BE2C (cell line): Measurements from ENCODE around the gene DPP10.

Source experiments
- DNase-seq: peaks from one replicate; pipeline ENCODE4 v3.0.0-alpha.2; 2020
- H3K27me3 ChIP-seq: fragments of 250-450 bp; sonication (Bioruptor Pico); 2 replicates; pipeline ENCODE4 v1.5.1; 2020; ENCODE audit warnings: mild to moderate bottlenecking
- H3K36me3 ChIP-seq: fragments of 250-450 bp; sonication (Bioruptor Pico); 2 replicates; pipeline ENCODE4 v1.5.1; 2020; ENCODE audit warnings: mild to moderate bottlenecking
- H3K4me1 ChIP-seq: fragments of 250-450 bp; sonication (Bioruptor Pico); 2 replicates; pipeline ENCODE4 v1.5.1; 2020
- H3K4me3 ChIP-seq: 2 replicates; pipeline ENCODE4 v1.5.1; 2011; ENCODE audit warnings: low read depth, low read length
- H3K9me3 ChIP-seq: fragments of 250-450 bp; sonication (Bioruptor Pico); 2 replicates; pipeline ENCODE4 v1.5.1; 2020
- CTCF ChIP-seq: IDR thresholded peaks from 2 replicates; pipeline ENCODE4 v1.5.1; 2012; ENCODE audit warnings: mild to moderate bottlenecking, low read depth, low read length

The DPP10 gene

GRCh38 chr2:114614592-114614991 lies 172.2 kb downstream of the DPP10 start:
- no peaks in the 10 kb centered on the region for H3K9me3 ChIP-seq
- H3K27me3 ChIP-seq, result no peaks in the 10 kb centered on the region
- DNase-seq, result no peak
- H3K36me3 ChIP-seq, result no peaks in the 10 kb centered on the region
- H3K4me1 ChIP-seq, result no peaks in the 10 kb centered on the region
- no peak for TF ChIP-seq CTCF
- no peak overlapping the region for H3K4me3 ChIP-seq

- no peak for TF ChIP-seq CTCF
- Histone ChIP-seq H3K4me1 (no peaks in the 10 kb centered on the region), H3K4me3 (no peak overlapping the region), H3K27me3 (no peaks in the 10 kb centered on the region), H3K36me3 (no peaks in the 10 kb centered on the region), H3K9me3 (no peaks in the 10 kb centered on the region)
- no peak for DNase-seq
Measured at GRCh38 chr2:114628481-114628880, 186.0 kb downstream of the DPP10 start.

- Histone ChIP-seq H3K9me3 (no peaks in the 10 kb centered on the region), H3K36me3 (no peaks in the 10 kb centered on the region), H3K27me3 (no peaks in the 10 kb centered on the region), H3K4me3 (no peak overlapping the region), H3K4me1 (no peaks in the 10 kb centered on the region)
- no peak for TF ChIP-seq CTCF
- no peak for DNase-seq
Measured at GRCh38 chr2:114631146-114631545, 188.7 kb downstream of the DPP10 start.

GRCh38 chr2:114642166-114642770 lies 199.8 kb downstream of the DPP10 start:
- H3K4me1 ChIP-seq, result no peaks in the 10 kb centered on the region
- no peaks in the 10 kb centered on the region for H3K27me3 ChIP-seq
- H3K9me3 ChIP-seq, result no peaks in the 10 kb centered on the region
- H3K36me3 ChIP-seq, result no peaks in the 10 kb centered on the region
- no peak overlapping the region for H3K4me3 ChIP-seq
- TF ChIP-seq CTCF, result no peak
- no peak for DNase-seq

- no peak for DNase-seq
- H3K4me3 ChIP-seq, result no peak overlapping the region
- H3K4me1 ChIP-seq, result no peaks in the 10 kb centered on the region
- TF ChIP-seq CTCF, result no peak
- H3K36me3 ChIP-seq, result no peaks in the 10 kb centered on the region
- no peaks in the 10 kb centered on the region for H3K9me3 ChIP-seq
- H3K27me3 ChIP-seq, result no peaks in the 10 kb centered on the region
Measured at GRCh38 chr2:114642988-114643553, 200.6 kb downstream of the DPP10 start.

- Histone ChIP-seq H3K4me3 (no peak overlapping the region), H3K9me3 (no peaks in the 10 kb centered on the region), H3K27me3 (no peaks in the 10 kb centered on the region), H3K4me1 (no peaks in the 10 kb centered on the region), H3K36me3 (no peaks in the 10 kb centered on the region)
- no peak for TF ChIP-seq CTCF
- no peak for DNase-seq
Measured at GRCh38 chr2:114651933-114652332, 209.5 kb downstream of the DPP10 start.
